Non-pigmented ciliary epithelial cell (primary cell): ENCODE measurements around the gene ZBTB7A.

Experiments
- DNase-seq: peaks from one replicate; pipeline ENCODE4 v3.0.0-alpha.2; 2010; ENCODE audit warnings: low read depth

The ZBTB7A gene

GRCh38 chr19:4035582-4035981, 31.1 kb downstream of the ZBTB7A start:
- no peak for DNase-seq

- DNase-seq: no peak
Observed at GRCh38 chr19:4035018-4035566, 31.6 kb downstream of the ZBTB7A start.

GRCh38 chr19:4034048-4035017, 32.4 kb downstream of the ZBTB7A start:
- DNase-seq: no peak

GRCh38 chr19:4033028-4033956, 33.4 kb downstream of the ZBTB7A start:
- no peak for DNase-seq

GRCh38 chr19:4032436-4032835, 34.3 kb downstream of the ZBTB7A start:
- DNase-seq: no peak

GRCh38 chr19:4031420-4031819, 35.3 kb downstream of the ZBTB7A start:
- no peak for DNase-seq

GRCh38 chr19:4030981-4031380, 35.7 kb downstream of the ZBTB7A start:
- no peak for DNase-seq

- no peak for DNase-seq
Observed at GRCh38 chr19:4030552-4030951, 36.1 kb downstream of the ZBTB7A start.

- no peak for DNase-seq
Observed at GRCh38 chr19:4029247-4029614, 37.5 kb downstream of the ZBTB7A start.

GRCh38 chr19:4028334-4029246, 38.1 kb downstream of the ZBTB7A start:
- no peak for DNase-seq

- DNase-seq: no peak
Observed at GRCh38 chr19:4027146-4027545, 39.6 kb downstream of the ZBTB7A start.

GRCh38 chr19:4025317-4025716, 41.4 kb downstream of the ZBTB7A start:
- DNase-seq: no peak

- no peak for DNase-seq
Observed at GRCh38 chr19:4023600-4024398, 42.9 kb downstream of the ZBTB7A start.

- DNase-seq: no peak
Observed at GRCh38 chr19:4019578-4019977, 47.1 kb downstream of the ZBTB7A start.

GRCh38 chr19:4018775-4019504, 47.8 kb downstream of the ZBTB7A start:
- DNase-seq: no peak

- DNase-seq: no peak
Observed at GRCh38 chr19:4018140-4018613, 48.5 kb downstream of the ZBTB7A start.

- DNase-seq: no peak
Observed at GRCh38 chr19:4016903-4017638, 49.6 kb downstream of the ZBTB7A start.

- DNase-seq: no peak
Observed at GRCh38 chr19:4016486-4016885, 50.2 kb downstream of the ZBTB7A start.
